ENCODE measurements around the gene MAP4K3. TPM values are rescaled to one million over a fixed set of nuclear protein-coding genes. Genes with fewer than 3 reads are reported as not detected.
"Not testable (repeated sequence)": the region's sequence is repeated elsewhere in the genome, so short reads cannot be mapped to it uniquely, and the experiment has no call there.

The MAP4K3 gene
- total RNA-seq, 1 donor from 2014 or later = 48.1 TPM

GRCh38 chr2:39247512-39248043 lies 189.5 kb downstream of the MAP4K3 start:
- no peak for TF ChIP-seq CTCF (IDR thresholded peaks at IDR 0.05; ENCODE audit: partially characterized antibody, unreplicated experiment)
- Mint-ChIP-seq H3K27ac (ENCODE audit: unreplicated experiment) (no peak overlapping the region), H3K4me1 (ENCODE audit: low read depth, unreplicated experiment) (peaks cover 2% of the 10 kb centered on the region), H3K36me3 (ENCODE audit: unreplicated experiment) (peaks cover 15% of the 10 kb centered on the region), H3K9me3 (ENCODE audit: unreplicated experiment) (peaks cover 8% of the 10 kb centered on the region), H3K4me3 (ENCODE audit: unreplicated experiment) (no peak overlapping the region), H3K27me3 (ENCODE audit: unreplicated experiment) (no peaks in the 10 kb centered on the region)
- DNase-seq = no peak

GRCh38 chr2:39246382-39246980 lies 190.6 kb downstream of the MAP4K3 start:
- Mint-ChIP-seq H3K4me1 (ENCODE audit: low read depth, unreplicated experiment) (peaks cover 2% of the 10 kb centered on the region), H3K27ac (ENCODE audit: unreplicated experiment) (no peak overlapping the region), H3K36me3 (ENCODE audit: unreplicated experiment) (peaks cover 10% of the 10 kb centered on the region), H3K4me3 (ENCODE audit: unreplicated experiment) (no peak overlapping the region), H3K27me3 (ENCODE audit: unreplicated experiment) (no peaks in the 10 kb centered on the region), H3K9me3 (ENCODE audit: unreplicated experiment) (peaks cover 8% of the 10 kb centered on the region)
- no peak for TF ChIP-seq CTCF (IDR thresholded peaks at IDR 0.05; ENCODE audit: partially characterized antibody, unreplicated experiment)
- no peak for DNase-seq

GRCh38 chr2:39244963-39245625 lies 192.0 kb downstream of the MAP4K3 start:
- H3K36me3 Mint-ChIP-seq (ENCODE audit: unreplicated experiment); H3K4me3 Mint-ChIP-seq (ENCODE audit: unreplicated experiment); H3K27ac Mint-ChIP-seq (ENCODE audit: unreplicated experiment); DNase-seq; H3K27me3 Mint-ChIP-seq (ENCODE audit: unreplicated experiment); H3K9me3 Mint-ChIP-seq (ENCODE audit: unreplicated experiment); H3K4me1 Mint-ChIP-seq (ENCODE audit: low read depth, unreplicated experiment): not testable (repeated sequence)

- H3K4me3 Mint-ChIP-seq (ENCODE audit: unreplicated experiment); H3K27ac Mint-ChIP-seq (ENCODE audit: unreplicated experiment); DNase-seq; H3K4me1 Mint-ChIP-seq (ENCODE audit: low read depth, unreplicated experiment); H3K27me3 Mint-ChIP-seq (ENCODE audit: unreplicated experiment); H3K36me3 Mint-ChIP-seq (ENCODE audit: unreplicated experiment); H3K9me3 Mint-ChIP-seq (ENCODE audit: unreplicated experiment): not testable (repeated sequence)
Measured at GRCh38 chr2:39244241-39244862, 192.7 kb downstream of the MAP4K3 start.

- no peak for DNase-seq
- H3K27me3 Mint-ChIP-seq (ENCODE audit: unreplicated experiment) = no peaks in the 10 kb centered on the region
- peaks cover under 1% of the 10 kb centered on the region for H3K4me1 Mint-ChIP-seq (ENCODE audit: low read depth, unreplicated experiment)
- no peaks in the 10 kb centered on the region for H3K36me3 Mint-ChIP-seq (ENCODE audit: unreplicated experiment)
- TF ChIP-seq CTCF (IDR thresholded peaks at IDR 0.05; ENCODE audit: partially characterized antibody, unreplicated experiment) = no peak
- H3K9me3 Mint-ChIP-seq (ENCODE audit: unreplicated experiment) = peaks cover 8% of the 10 kb centered on the region
- no peak within 1 kb of the TSS for H3K27ac Mint-ChIP-seq (ENCODE audit: unreplicated experiment)
- H3K4me3 Mint-ChIP-seq (ENCODE audit: unreplicated experiment) = no peak within 1 kb of the TSS
Measured at GRCh38 chr2:39243469-39244123, 193.5 kb downstream of the MAP4K3 start, which contains the start of gene CDKL4. Gene CDKL4 (minus strand): TSS chr2:39243970.
